Measurements from ENCODE around the gene ARAF.

Gene ARAF

DNA sequence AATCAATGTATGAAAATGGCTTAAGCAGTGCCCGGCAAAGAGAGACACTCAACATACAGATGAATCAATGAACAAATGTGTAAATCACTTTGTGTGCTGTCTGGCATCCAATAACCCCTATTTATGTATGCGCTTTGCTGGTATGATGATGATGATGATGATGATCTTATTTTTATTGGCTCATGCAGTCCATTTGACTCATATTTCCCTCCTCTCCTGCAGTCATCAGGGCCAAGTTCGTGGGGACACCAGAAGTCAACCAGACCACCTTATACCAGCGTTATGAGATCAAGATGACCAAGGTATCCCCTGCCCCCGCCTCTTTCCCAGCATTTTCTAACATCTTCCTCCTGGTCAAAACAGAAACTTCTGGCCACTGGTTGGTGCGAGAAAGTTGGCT is 23.7 kb downstream of the ARAF start:
- no peak overlapping the region for H2BK120ac ChIP-seq (ENCODE audit: low read depth, low read length)
- H3K79me1 ChIP-seq (ENCODE audit: low read length) = no peaks in the 10 kb centered on the region
- H3K4me3 ChIP-seq (ENCODE audit: low read length) = no peak overlapping the region
- no peak overlapping the region for H3K56ac ChIP-seq (ENCODE audit: low read length)
- WGBS (ENCODE audit: extremely low coverage, insufficient coverage, low lambda C conversion rate) = no CpG with 5 or more reads among the region's 6 CpGs
- H3K4me2 ChIP-seq (ENCODE audit: low read length) = no peak overlapping the region
- H3K4ac ChIP-seq (ENCODE audit: low read depth, low read length) = no peak overlapping the region
- H3K27ac ChIP-seq (ENCODE audit: low read depth, low read length) = no peak overlapping the region
- DNase-seq = no peak
- H3K18ac ChIP-seq (ENCODE audit: low read length) = no peak overlapping the region
- no peak overlapping the region for H3K23ac ChIP-seq (ENCODE audit: low read length)
- no peak overlapping the region for H2BK15ac ChIP-seq (replicated peaks; ENCODE audit: low read depth)
- no peaks in the 10 kb centered on the region for H3K79me2 ChIP-seq (ENCODE audit: control insufficient read depth, insufficient read depth, low read length)
- no peak overlapping the region for H3K9ac ChIP-seq (ENCODE audit: low read length)
- no peaks in the 10 kb centered on the region for H3K4me1 ChIP-seq (ENCODE audit: control insufficient read depth, low read depth, low read length)
- H2BK5ac ChIP-seq (ENCODE audit: low read length) = no peak overlapping the region
- H4K8ac ChIP-seq (ENCODE audit: low read depth, low read length) = no peak overlapping the region
- no peaks in the 10 kb centered on the region for H3K27me3 ChIP-seq (ENCODE audit: insufficient read depth, low read length, poor library complexity)
- no peak overlapping the region for H4K5ac ChIP-seq (ENCODE audit: low read length)
- H2AK5ac ChIP-seq (ENCODE audit: low read length) = no peak overlapping the region
- no peaks in the 10 kb centered on the region for H3K36me3 ChIP-seq (ENCODE audit: control insufficient read depth, insufficient read depth, low read length)

DNA sequence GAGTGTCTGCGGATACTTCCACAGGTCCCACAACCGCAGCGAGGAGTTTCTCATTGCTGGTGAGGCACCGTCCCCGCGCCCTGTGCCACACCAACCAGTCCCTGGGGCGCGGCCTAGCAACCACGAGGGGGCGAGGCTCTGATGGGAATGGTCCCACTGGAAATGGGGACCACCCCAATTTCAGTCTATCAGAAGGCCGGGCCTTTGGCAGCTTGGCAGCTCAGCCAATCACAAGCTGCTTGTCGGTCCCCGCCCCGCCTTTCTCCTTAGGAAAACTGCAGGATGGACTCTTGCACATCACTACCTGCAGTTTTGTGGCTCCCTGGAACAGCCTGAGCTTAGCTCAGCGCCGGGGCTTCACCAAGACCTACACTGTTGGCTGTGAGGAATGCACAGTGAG is 24.3 kb downstream of the ARAF start:
- Histone ChIP-seq H3K4me1 (ENCODE audit: control insufficient read depth, low read depth, low read length) (no peaks in the 10 kb centered on the region), H3K4me2 (ENCODE audit: low read length) (no peak overlapping the region), H2BK120ac (ENCODE audit: low read depth, low read length) (no peak overlapping the region), H2BK5ac (ENCODE audit: low read length) (no peak overlapping the region), H3K23ac (ENCODE audit: low read length) (no peak overlapping the region), H3K27me3 (ENCODE audit: insufficient read depth, low read length, poor library complexity) (no peaks in the 10 kb centered on the region), H3K9ac (ENCODE audit: low read length) (no peak overlapping the region), H3K79me1 (ENCODE audit: low read length) (no peaks in the 10 kb centered on the region), H3K27ac (ENCODE audit: low read depth, low read length) (no peak overlapping the region), H3K4ac (ENCODE audit: low read depth, low read length) (no peak overlapping the region), H3K36me3 (ENCODE audit: control insufficient read depth, insufficient read depth, low read length) (no peaks in the 10 kb centered on the region), H3K4me3 (ENCODE audit: low read length) (no peak overlapping the region), H2BK15ac (replicated peaks; ENCODE audit: low read depth) (no peak overlapping the region), H3K79me2 (ENCODE audit: control insufficient read depth, insufficient read depth, low read length) (no peaks in the 10 kb centered on the region), H4K5ac (ENCODE audit: low read length) (no peak overlapping the region), H2AK5ac (ENCODE audit: low read length) (no peak overlapping the region), H3K56ac (ENCODE audit: low read length) (no peak overlapping the region), H4K8ac (ENCODE audit: low read depth, low read length) (no peak overlapping the region), H3K18ac (ENCODE audit: low read length) (no peak overlapping the region)
- DNase-seq = no peak
- WGBS (ENCODE audit: extremely low coverage, insufficient coverage, low lambda C conversion rate) = no CpG with 5 or more reads among the region's 16 CpGs

DNA sequence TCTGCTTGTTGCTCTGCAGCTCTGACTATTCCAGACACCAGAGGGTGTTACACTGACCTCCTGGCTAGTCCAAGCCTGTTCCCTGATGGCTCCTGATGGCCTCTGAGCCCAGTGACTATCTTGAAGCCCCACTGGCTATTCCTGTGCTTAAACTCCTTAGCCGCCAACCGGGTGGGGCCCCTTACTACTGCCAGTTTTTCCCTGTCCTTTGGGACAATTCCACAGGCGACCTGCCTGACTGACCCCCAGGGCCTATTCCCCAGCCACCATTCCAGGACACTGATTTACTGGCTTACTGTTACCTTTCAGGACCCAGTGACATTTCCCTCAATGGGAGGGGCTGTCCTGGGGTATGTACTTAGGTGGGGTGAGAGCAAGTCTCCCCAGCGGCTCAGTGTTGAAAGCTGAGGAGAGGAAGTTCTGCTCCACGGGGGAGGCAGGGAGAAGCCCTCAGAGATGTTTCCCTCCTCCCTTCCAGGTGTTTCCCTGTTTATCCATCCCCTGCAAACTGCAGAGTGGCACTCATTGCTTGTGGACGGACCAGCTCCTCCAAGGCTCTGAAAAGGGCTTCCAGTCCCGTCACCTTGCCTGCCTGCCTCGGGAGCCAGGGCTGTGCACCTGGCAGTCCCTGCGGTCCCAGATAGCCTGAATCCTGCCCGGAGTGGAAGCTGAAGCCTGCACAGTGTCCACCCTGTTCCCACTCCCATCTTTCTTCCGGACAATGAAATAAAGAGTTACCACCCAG is 25.2 kb downstream of the ARAF start:
- Histone ChIP-seq H2BK120ac (ENCODE audit: low read depth, low read length) (no peak overlapping the region), H3K18ac (ENCODE audit: low read length) (no peak overlapping the region), H2AK5ac (ENCODE audit: low read length) (no peak overlapping the region), H3K79me1 (ENCODE audit: low read length) (no peaks in the 10 kb centered on the region), H2BK5ac (ENCODE audit: low read length) (no peak overlapping the region), H3K23ac (ENCODE audit: low read length) (no peak overlapping the region), H2BK15ac (replicated peaks; ENCODE audit: low read depth) (no peak overlapping the region), H4K5ac (ENCODE audit: low read length) (no peak overlapping the region), H3K4me3 (ENCODE audit: low read length) (no peak overlapping the region), H3K4me1 (ENCODE audit: control insufficient read depth, low read depth, low read length) (no peaks in the 10 kb centered on the region), H3K4me2 (ENCODE audit: low read length) (no peak overlapping the region), H4K8ac (ENCODE audit: low read depth, low read length) (no peak overlapping the region), H3K27me3 (ENCODE audit: insufficient read depth, low read length, poor library complexity) (no peaks in the 10 kb centered on the region), H3K27ac (ENCODE audit: low read depth, low read length) (no peak overlapping the region), H3K36me3 (ENCODE audit: control insufficient read depth, insufficient read depth, low read length) (no peaks in the 10 kb centered on the region), H3K9ac (ENCODE audit: low read length) (no peak overlapping the region), H3K4ac (ENCODE audit: low read depth, low read length) (no peak overlapping the region), H3K79me2 (ENCODE audit: control insufficient read depth, insufficient read depth, low read length) (no peaks in the 10 kb centered on the region), H3K56ac (ENCODE audit: low read length) (no peak overlapping the region)
- WGBS (ENCODE audit: extremely low coverage, insufficient coverage, low lambda C conversion rate) = no CpG with 5 or more reads among the region's 11 CpGs
- no peak for DNase-seq

DNA sequence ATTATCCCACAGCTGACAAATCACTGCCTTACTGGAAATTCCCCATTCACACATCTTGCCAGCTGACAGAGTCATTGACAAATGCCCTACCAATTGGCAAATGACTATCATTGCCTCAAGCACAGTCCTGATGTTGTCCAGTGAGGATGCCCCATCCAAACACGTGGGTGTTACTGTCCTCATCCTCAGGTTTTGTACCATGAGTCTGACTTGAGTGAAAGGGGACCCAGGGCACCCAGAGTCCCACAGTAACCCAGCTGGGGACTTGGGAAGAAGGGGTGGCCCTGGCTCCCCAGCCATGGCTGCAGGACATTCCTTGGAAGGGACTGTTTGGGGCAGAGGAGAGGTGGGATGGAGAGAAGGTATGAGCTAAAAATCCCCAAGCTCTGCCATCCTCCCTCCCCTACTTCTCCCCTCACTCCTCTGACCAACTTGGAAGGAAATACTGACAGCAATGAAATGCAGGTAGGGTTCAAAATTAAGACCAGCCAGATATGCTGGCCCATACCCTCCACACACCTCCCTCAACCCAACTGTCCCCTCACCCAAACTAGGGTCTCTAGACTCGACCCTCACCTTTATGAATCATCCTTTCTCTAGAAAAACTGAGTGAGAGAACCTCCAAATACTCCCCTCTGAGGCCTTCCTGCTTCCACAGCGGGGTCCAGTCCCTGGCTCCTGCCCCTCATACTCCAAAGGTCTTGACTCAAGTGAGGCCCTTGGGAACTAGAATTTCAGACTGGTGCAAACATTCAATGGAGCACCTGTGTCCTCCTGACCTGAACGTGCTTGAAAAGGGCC is 26.3 kb downstream of the ARAF start:
- Histone ChIP-seq H2AK5ac (ENCODE audit: low read length) (no peak overlapping the region), H3K4me1 (ENCODE audit: control insufficient read depth, low read depth, low read length) (no peaks in the 10 kb centered on the region)
- WGBS (ENCODE audit: extremely low coverage, insufficient coverage, low lambda C conversion rate) = no CpG with 5 or more reads among the region's 4 CpGs

DNA sequence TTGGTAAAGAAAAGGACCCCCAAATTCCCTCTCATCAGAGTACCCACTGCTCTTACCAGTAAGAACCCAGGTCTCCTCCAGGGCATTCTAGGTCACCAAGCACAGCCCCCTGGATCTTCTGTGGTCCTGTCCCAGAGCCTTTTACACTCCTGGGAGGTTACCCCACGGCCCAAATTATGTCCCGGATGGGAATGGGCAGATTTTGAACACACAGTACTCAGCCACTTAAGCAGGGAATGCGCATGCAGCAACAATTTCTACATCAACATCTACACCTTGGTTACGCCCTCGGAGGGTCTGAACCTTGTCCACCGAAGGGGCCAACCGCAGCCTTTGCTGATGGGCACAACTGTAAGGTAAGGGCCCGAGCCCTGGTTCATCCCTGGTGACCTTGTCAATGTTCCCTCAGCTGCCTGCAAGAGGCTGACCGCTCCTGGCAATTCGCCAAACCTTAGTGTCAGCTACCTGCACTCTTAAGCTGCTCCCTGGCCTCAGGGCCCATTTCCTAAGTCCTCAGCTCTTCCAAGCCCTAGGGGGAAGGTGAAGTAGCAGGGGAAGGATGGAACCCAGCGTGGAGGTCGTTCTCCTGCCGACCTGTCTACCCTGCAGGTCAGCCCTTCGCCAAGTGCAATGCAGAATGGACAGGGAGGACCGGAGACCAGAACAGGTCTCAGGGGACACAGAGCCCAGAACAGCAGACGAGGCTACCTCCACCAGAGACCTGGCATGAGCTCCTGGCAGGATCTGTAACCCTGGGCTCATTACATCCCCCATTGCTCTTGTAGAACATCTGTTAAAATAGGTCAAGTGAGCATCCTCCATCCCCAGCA is 27.1 kb downstream of the ARAF start:
- Histone ChIP-seq H3K4me3 (ENCODE audit: low read length) (no peak overlapping the region), H4K5ac (ENCODE audit: low read length) (no peak overlapping the region), H3K4me1 (ENCODE audit: control insufficient read depth, low read depth, low read length) (no peaks in the 10 kb centered on the region), H3K27ac (ENCODE audit: low read depth, low read length) (no peak overlapping the region), H2BK120ac (ENCODE audit: low read depth, low read length) (no peak overlapping the region), H2BK5ac (ENCODE audit: low read length) (no peak overlapping the region), H3K79me1 (ENCODE audit: low read length) (no peaks in the 10 kb centered on the region), H3K4ac (ENCODE audit: low read depth, low read length) (no peak overlapping the region), H2BK15ac (replicated peaks; ENCODE audit: low read depth) (no peak overlapping the region), H3K36me3 (ENCODE audit: control insufficient read depth, insufficient read depth, low read length) (no peaks in the 10 kb centered on the region), H3K18ac (ENCODE audit: low read length) (no peak overlapping the region), H3K9ac (ENCODE audit: low read length) (no peak overlapping the region), H3K79me2 (ENCODE audit: control insufficient read depth, insufficient read depth, low read length) (no peaks in the 10 kb centered on the region), H3K27me3 (ENCODE audit: insufficient read depth, low read length, poor library complexity) (no peaks in the 10 kb centered on the region), H3K4me2 (ENCODE audit: low read length) (no peak overlapping the region), H3K23ac (ENCODE audit: low read length) (no peak overlapping the region), H3K56ac (ENCODE audit: low read length) (no peak overlapping the region), H2AK5ac (ENCODE audit: low read length) (no peak overlapping the region), H4K8ac (ENCODE audit: low read depth, low read length) (no peak overlapping the region)
- DNase-seq = no peak
- no CpG with 5 or more reads among the region's 16 CpGs for WGBS (ENCODE audit: extremely low coverage, insufficient coverage, low lambda C conversion rate)

More for the DNA sequence above, 26.3 kb downstream of the ARAF start:
- no peak overlapping the region for H3K4ac ChIP-seq (ENCODE audit: low read depth, low read length)
- H4K8ac ChIP-seq (ENCODE audit: low read depth, low read length) = no peak overlapping the region
- H3K36me3 ChIP-seq (ENCODE audit: control insufficient read depth, insufficient read depth, low read length) = no peaks in the 10 kb centered on the region
- H3K27ac ChIP-seq (ENCODE audit: low read depth, low read length) = no peak overlapping the region
- no peak overlapping the region for H3K18ac ChIP-seq (ENCODE audit: low read length)
- H4K5ac ChIP-seq (ENCODE audit: low read length) = no peak overlapping the region
- DNase-seq = no peak
- H2BK120ac ChIP-seq (ENCODE audit: low read depth, low read length) = no peak overlapping the region
- H3K56ac ChIP-seq (ENCODE audit: low read length) = no peak overlapping the region
- no peak overlapping the region for H3K4me2 ChIP-seq (ENCODE audit: low read length)
- no peaks in the 10 kb centered on the region for H3K27me3 ChIP-seq (ENCODE audit: insufficient read depth, low read length, poor library complexity)
- no peak overlapping the region for H3K23ac ChIP-seq (ENCODE audit: low read length)
- no peak overlapping the region for H3K4me3 ChIP-seq (ENCODE audit: low read length)
- H3K9ac ChIP-seq (ENCODE audit: low read length) = no peak overlapping the region
- no peaks in the 10 kb centered on the region for H3K79me2 ChIP-seq (ENCODE audit: control insufficient read depth, insufficient read depth, low read length)
- H2BK15ac ChIP-seq (replicated peaks; ENCODE audit: low read depth) = no peak overlapping the region
- no peak overlapping the region for H2BK5ac ChIP-seq (ENCODE audit: low read length)
- H3K79me1 ChIP-seq (ENCODE audit: low read length) = no peaks in the 10 kb centered on the region
